Lower leg skin (tissue), 4 donors: Measurements from ENCODE around the gene TMEM132D. TPM values are rescaled to one million over a fixed set of nuclear protein-coding genes. Genes with fewer than 3 reads are reported as not detected.

Source experiments
- DNase-seq, 2 donors: peaks; one replicate each; pipeline ENCODE4 v3.0.0-alpha.2; 2019; ENCODE audit warnings: low spot score in 2 of 2
- H3K4me3 ChIP-seq: fragments of 200-600 bp; sonication (generic); 2 replicates; pipeline ENCODE4 v1.5.1; 2017; ENCODE audit warnings: mild to moderate bottlenecking, low read depth; ENCODE audit not compliant: poor library complexity, severe bottlenecking
- POLR2A ChIP-seq, 2 donors: fragments of 450-650 bp; IDR thresholded peaks; one replicate each; pipeline ENCODE4 v1.6.1; 2016 to 2017; ENCODE audit warnings: antibody characterized with exemption in 2 of 2, mild to moderate bottlenecking in 1 of 2, moderate library complexity in 1 of 2
- WGBS, 2 donors: methylation state at CpG; one replicate each; pipeline ENCODE4 v1.1.5; 2018; 5-methylcytosine and 5-hydroxymethylcytosine counted together
- intact Hi-C: fragments of 100-400 bp; cut with DNase I; formaldehyde crosslinking; loops from one replicate; pipeline ENCODE4 v1.15.0; 2023; ENCODE audit warnings: low total_unique reads
- total RNA-seq, 4 donors: library from RNA; depleted of rRNA; stranded (reverse); fragments of >200 nt; gene quantifications; one replicate each; pipeline ENCODE4 v1.1.0, GENCODE V29; 2016
- TF ChIP-seq, protein P1 (sequence below), 3 donors: fragments of 450-650 bp; IDR thresholded peaks; one replicate each; pipeline ENCODE4 v1.5.1; 2016; ENCODE audit warnings: antibody characterized with exemption in 3 of 3, mild to moderate bottlenecking in 3 of 3, moderate library complexity in 2 of 3

The TMEM132D gene
- total RNA-seq, 4 donors from 2014 or later, result not detected

DNA sequence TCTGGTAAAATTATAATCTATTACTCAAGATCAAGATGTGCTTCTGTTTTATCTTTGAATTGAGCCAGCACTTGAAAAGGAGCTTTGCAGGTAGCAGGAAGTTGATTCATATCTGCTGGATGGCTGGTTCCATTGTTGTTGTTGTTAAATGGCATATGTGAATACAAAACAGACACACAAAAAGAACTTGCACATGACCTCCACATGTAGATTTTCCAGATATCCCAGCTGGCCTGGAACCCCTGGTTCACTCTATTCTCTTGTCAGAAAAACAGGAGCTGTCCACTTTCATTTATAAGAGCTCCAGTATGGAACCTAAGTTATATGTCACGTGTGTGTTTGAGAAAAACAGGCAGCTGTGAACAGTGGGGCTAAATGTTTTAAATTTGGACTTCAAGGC is 273.9 kb downstream of the TMEM132D start:
- H3K4me3 ChIP-seq, result no peak overlapping the region
- 33 to 52% methylated on average over 1 of the region's 1 CpG for WGBS, 2 donors
- intact Hi-C loops, result no loop called here

DNA sequence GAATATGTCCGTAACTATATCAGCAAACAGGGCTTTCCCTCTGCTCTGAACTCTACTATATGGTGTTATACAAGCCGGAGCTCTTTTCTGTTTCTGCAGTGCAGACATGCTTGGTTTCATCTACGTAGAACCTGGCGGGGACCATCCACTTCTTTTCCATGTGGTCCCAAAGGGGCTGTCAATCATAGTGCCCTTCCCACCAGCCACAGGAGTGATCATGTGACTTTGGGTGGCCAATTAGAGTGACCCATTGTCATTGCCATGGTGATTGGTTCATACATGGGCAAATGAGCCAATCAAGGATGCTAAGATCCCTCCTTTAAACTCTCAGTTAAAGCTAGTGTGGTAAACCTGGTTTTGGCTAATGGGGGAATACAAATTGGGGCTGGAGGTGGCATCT is 281.3 kb downstream of the TMEM132D start:
- intact Hi-C loops, result no loop called here
- no peak overlapping the region for H3K4me3 ChIP-seq
- TF ChIP-seq, protein P1, sequence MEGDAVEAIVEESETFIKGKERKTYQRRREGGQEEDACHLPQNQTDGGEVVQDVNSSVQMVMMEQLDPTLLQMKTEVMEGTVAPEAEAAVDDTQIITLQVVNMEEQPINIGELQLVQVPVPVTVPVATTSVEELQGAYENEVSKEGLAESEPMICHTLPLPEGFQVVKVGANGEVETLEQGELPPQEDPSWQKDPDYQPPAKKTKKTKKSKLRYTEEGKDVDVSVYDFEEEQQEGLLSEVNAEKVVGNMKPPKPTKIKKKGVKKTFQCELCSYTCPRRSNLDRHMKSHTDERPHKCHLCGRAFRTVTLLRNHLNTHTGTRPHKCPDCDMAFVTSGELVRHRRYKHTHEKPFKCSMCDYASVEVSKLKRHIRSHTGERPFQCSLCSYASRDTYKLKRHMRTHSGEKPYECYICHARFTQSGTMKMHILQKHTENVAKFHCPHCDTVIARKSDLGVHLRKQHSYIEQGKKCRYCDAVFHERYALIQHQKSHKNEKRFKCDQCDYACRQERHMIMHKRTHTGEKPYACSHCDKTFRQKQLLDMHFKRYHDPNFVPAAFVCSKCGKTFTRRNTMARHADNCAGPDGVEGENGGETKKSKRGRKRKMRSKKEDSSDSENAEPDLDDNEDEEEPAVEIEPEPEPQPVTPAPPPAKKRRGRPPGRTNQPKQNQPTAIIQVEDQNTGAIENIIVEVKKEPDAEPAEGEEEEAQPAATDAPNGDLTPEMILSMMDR (IDR thresholded peaks at IDR 0.05), result no peak
- no peak for TF ChIP-seq POLR2A (IDR thresholded peaks at IDR 0.05)
- WGBS, 2 donors, result 86 to 96% methylated on average over 4 of the region's 4 CpGs
- no peak for DNase-seq

More for the DNA sequence above, 273.9 kb downstream of the TMEM132D start:
- no peak for DNase-seq
- TF ChIP-seq, protein P1 (IDR thresholded peaks at IDR 0.05), result no peak
- TF ChIP-seq POLR2A (IDR thresholded peaks at IDR 0.05), result no peak

DNA sequence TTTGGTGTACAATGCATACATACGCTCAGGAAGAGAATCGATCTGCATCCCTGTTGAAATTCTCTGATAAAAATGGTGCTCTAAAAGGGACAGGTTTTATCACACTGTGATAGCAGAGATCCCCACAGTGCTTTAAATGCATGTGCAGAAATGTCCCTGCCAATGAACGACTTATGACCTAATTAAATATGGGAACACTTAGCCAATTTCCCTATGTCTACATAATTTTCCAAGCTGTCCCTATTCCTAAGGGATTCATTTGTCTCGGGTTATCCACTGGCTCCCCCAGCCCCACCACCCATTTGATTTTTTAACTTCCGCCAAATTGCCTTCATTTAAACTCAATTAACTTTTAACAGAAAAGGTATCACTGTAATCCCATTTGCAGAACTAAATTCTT is 284.6 kb downstream of the TMEM132D start:
- no peak overlapping the region for H3K4me3 ChIP-seq
- 69 to 81% methylated on average over 5 of the region's 5 CpGs for WGBS, 2 donors
- intact Hi-C loops, result no loop called here
- TF ChIP-seq, protein P1 (IDR thresholded peaks at IDR 0.05), result no peak
- no peak for TF ChIP-seq POLR2A (IDR thresholded peaks at IDR 0.05)
- DNase-seq, result no peak

DNA sequence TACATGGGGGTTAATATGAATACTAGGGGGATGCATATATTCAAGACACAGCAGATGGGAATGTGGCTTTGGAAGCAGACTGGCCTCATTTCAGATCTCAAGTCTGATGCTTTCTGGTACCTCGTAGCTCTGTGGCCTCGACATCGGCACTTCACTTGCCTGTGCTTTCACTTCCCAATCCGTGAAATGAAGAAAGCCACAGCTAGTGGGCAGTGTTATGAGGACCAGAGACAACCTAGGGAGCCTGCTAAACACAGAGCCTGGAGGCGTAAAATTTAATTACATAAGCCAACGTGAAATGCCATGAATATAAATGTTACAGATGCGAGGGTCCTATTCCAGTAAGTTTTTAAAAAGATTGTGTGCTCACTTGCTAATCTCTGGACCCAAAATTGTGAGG is 286.0 kb downstream of the TMEM132D start:
- intact Hi-C loops, result no loop called here

DNA sequence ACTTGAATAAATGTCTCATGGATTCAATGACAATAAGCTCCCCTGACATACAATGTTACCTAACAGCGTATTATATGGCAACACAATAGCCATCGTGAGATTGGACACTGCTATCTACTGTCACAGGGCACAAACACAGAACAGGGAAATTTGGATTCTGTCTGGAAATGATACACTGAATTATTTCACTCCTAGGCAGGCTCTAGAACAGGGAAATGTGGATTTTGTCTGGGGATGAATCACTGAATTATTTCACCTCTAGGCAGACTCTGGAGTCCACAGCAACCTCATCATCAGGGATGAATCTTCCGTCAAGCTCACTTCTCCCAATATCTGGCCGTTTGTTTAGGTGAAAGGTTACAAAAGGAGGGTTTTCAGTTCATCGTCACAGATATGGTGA is 288.8 kb downstream of the TMEM132D start:
- no peak overlapping the region for H3K4me3 ChIP-seq
- no peak for DNase-seq
- 73 to 79% methylated on average over 5 of the region's 5 CpGs for WGBS, 2 donors
- intact Hi-C loops, result no loop called here
- TF ChIP-seq POLR2A (IDR thresholded peaks at IDR 0.05), result no peak
- TF ChIP-seq, protein P1 (IDR thresholded peaks at IDR 0.05), result no peak

More for the DNA sequence above, 286.0 kb downstream of the TMEM132D start:
- no peak overlapping the region for H3K4me3 ChIP-seq
- no peak for DNase-seq
- 79% methylated on average over 7 of the region's 7 CpGs for WGBS, 2 donors
- TF ChIP-seq POLR2A (IDR thresholded peaks at IDR 0.05), result no peak
- TF ChIP-seq, protein P1 (IDR thresholded peaks at IDR 0.05), result no peak

DNA sequence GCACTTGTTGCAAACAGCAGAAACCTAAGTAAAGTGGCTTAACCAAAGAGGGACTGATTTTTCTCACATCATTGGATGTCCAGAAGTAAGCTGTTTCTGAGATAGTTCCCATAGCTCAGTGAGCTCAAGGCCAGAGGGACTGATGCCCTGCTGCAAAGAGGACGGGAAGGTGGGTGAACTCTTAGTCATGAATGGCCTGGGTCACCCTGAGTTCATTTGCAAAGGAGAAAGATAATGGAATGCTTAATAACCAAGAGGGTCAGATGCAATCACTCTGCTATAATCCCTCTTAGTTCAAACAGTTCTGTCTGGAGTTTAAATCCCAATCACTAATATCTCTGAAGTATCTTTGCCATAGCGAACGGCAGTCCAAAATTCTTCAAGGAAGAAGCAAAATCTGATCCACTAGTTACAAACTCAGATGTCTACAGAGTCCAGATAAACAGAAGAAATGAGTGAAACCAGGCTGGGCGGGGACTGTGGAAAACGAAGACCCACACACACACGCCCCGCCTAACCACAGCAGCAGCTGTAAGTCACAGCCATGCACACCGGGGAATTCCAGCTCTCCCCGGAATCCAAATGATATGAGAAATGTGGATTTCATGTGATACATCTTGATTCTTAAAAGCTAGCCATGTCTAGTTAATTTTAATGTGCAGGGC is 289.5 kb downstream of the TMEM132D start:
- TF ChIP-seq, protein P1 (IDR thresholded peaks at IDR 0.05), result no peak
- TF ChIP-seq POLR2A (IDR thresholded peaks at IDR 0.05), result no peak
- no peak for DNase-seq
- WGBS, 2 donors, result 38 to 45% methylated on average over 9 of the region's 9 CpGs
- no peak overlapping the region for H3K4me3 ChIP-seq
- intact Hi-C loops, result no loop called here
